Activated B cell treated with CpG ODN at 0.5 μM for 24 hours (primary cell): ENCODE results near the gene GPN1. TPM values are rescaled to one million over a fixed set of nuclear protein-coding genes. Genes with fewer than 3 reads are reported as not detected.
"Not testable (repeated sequence)": the region's sequence is repeated elsewhere in the genome, so short reads cannot be mapped to it uniquely, and the experiment has no call there.

Source experiments
- ATAC-seq: fragments of 200-7000 bp; cut with Tn5 transposase; one replicate; pipeline ENCODE4 v1.10.0; 2021; ENCODE audit warnings: low read depth, mild to moderate bottlenecking, moderate library complexity
- CTCF ChIA-PET: fragments of 350-600 bp; sonication (Branson Sonifier 250); formaldehyde crosslinking; loops from one replicate; lab custom pipeline; 2021; ENCODE audit warnings: antibody characterized with exemption; lab: Charles Lee
- POLR2A ChIA-PET: fragments of 350-600 bp; sonication (Branson Sonifier 250); formaldehyde crosslinking; loops from one replicate; lab custom pipeline; 2021; ENCODE audit warnings: antibody characterized with exemption; lab: Charles Lee
- DNase-seq: peaks from one replicate; pipeline ENCODE4 v3.0.0; 2022
- H3K27ac Mint-ChIP-seq: one replicate; pipeline ENCODE4 v1.8.0; 2020; ENCODE audit warnings: mixed read lengths
- H3K27me3 Mint-ChIP-seq: one replicate; pipeline ENCODE4 v1.8.0; 2021; ENCODE audit warnings: mixed read lengths
- H3K36me3 Mint-ChIP-seq: one replicate; pipeline ENCODE4 v1.8.0; 2021; ENCODE audit warnings: low read depth, mixed read lengths
- H3K4me1 Mint-ChIP-seq: one replicate; pipeline ENCODE4 v1.8.0; 2021; ENCODE audit warnings: mixed read lengths
- H3K4me3 Mint-ChIP-seq: one replicate; pipeline ENCODE4 v1.8.0; 2020; ENCODE audit warnings: mild to moderate bottlenecking, mixed read lengths
- H3K9me3 Mint-ChIP-seq: one replicate; pipeline ENCODE4 v1.8.0; 2020; ENCODE audit warnings: mixed read lengths
- CTCF ChIP-seq: fragments of 200-600 bp; IDR thresholded peaks from one replicate; pipeline ENCODE4 v1.8.0; 2022; ENCODE audit warnings: antibody characterized with exemption, mild to moderate bottlenecking
- intact Hi-C: fragments of 100-400 bp; cut with micrococcal nuclease; formaldehyde crosslinking; loops from one replicate; pipeline ENCODE4 v1.15.1; 2024
- total RNA-seq: library from RNA; stranded (reverse); gene quantifications from 2 replicates; pipeline ENCODE4 v1.2.3, GENCODE V29; 2022

The GPN1 gene
- total RNA-seq, 1 donor from 2014 or later: 39.3 TPM

DNA sequence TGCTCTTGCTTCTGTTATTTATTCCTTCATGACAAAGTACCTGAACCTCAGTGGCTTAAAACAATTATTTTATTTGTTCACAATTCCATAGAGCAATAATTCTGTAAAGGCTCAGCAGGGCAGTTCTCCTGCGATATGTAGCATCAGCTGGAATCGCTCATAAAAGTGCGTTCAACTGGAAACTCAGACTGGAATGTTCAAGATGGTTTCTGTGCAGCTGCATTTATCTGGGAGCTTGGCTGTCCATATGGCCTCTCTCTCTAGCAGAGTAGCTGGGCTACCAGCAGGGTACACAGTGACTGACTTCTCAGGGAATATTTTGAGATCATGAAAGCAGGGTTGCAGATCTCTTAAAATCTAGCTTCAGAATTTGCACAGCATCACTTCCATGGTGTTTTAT is 13.5 kb upstream of the GPN1 start:
- H3K27me3 Mint-ChIP-seq: no peaks in the 10 kb centered on the region
- peaks cover 74% of the 10 kb centered on the region for H3K36me3 Mint-ChIP-seq
- intact Hi-C loops: no loop called here
- no peak for ATAC-seq
- DNase-seq: no peak
- no peaks in the 10 kb centered on the region for H3K4me1 Mint-ChIP-seq
- ChIA-PET POLR2A (no interaction called here), CTCF (no interaction called here)
- H3K9me3 Mint-ChIP-seq: no peaks in the 10 kb centered on the region
- no peak overlapping the region for H3K27ac Mint-ChIP-seq
- no peak overlapping the region for H3K4me3 Mint-ChIP-seq
- no peak for TF ChIP-seq CTCF

DNA sequence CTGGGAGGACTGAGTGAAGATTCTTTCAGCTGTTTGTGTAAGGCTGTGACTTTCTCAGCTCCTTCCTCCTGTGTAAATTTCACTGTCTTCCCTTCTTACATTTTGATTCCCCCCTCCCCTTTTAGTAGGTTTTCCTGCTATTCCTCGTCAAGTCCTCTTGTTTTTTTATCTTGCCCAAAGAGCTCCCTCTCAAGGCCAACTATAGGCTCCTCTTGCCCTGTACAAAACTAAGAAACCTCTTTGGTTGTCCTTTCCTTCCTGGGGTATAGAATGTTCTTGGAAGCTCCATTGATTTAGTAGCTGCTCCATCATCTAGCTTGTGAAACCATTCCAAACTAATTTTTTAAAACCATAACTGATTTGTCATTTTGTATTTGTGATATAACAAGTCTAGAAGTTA is 7.3 kb upstream of the GPN1 start:
- Mint-ChIP-seq H3K4me1 (no peaks in the 10 kb centered on the region), H3K27me3 (no peaks in the 10 kb centered on the region), H3K4me3 (no peak overlapping the region), H3K27ac (no peak overlapping the region), H3K36me3 (peaks cover 72% of the 10 kb centered on the region), H3K9me3 (no peaks in the 10 kb centered on the region)
- POLR2A ChIA-PET: no interaction called here
- no peak for DNase-seq
- CTCF ChIA-PET: no interaction called here
- no peak for ATAC-seq
- no peak for TF ChIP-seq CTCF
- intact Hi-C loops: loop anchor here (10.0 kb wide), 1 partner anchor 217 kb away; the partner anchor contains the start of gene PPM1G

DNA sequence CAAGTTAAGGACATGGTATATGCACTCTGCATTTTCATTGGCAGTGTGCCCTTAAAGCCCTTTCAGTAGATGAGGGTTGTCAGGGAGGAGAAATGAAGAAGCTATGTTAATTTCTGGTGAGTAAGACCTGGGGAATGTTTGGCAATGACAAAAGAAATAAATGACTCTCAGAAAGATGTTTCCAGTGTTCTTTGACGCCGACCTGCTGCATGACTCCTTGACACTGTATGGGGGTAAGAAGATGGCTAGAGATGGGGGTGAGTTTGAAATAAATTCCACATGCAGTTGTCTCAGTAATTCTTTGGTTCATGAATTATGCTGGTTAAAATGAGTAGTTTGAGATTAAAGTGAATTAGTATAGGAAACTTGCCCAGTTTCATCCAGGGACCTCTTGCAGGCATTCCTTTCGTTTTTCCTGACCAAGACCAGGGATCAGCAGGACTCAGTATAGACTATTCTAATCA is 5.9 kb upstream of the GPN1 start:
- TF ChIP-seq CTCF: no peak
- H3K36me3 Mint-ChIP-seq: peaks cover 61% of the 10 kb centered on the region
- DNase-seq: no peak
- H3K27ac Mint-ChIP-seq: no peak overlapping the region
- ChIA-PET CTCF (no interaction called here), POLR2A (no interaction called here)
- peaks cover 9% of the 10 kb centered on the region for H3K4me1 Mint-ChIP-seq
- no peaks in the 10 kb centered on the region for H3K9me3 Mint-ChIP-seq
- no peak overlapping the region for H3K4me3 Mint-ChIP-seq
- no peak for ATAC-seq
- intact Hi-C loops: loop anchor here (10.0 kb wide), 1 partner anchor 218 kb away; the partner anchor contains the start of gene PPM1G
- H3K27me3 Mint-ChIP-seq: no peaks in the 10 kb centered on the region

DNA sequence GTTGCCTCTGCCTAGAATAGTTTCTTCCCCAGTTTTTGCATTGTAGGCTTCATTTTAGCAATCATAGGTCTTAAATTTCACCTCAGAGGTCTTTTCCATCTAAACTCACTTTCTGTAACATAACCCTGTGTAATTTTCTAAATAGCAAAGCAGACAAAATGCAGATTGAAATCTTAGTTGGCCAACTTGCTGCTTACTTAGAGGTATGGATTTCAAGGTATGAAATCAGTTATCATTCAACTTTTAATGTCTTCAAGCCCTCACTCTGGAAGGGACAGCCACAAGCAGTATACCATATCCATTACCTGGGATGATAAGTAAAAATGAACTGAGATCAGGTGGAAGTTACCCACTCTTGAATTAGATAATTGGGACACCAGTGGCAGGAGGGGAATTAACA is 3.9 kb upstream of the GPN1 start:
- ChIA-PET POLR2A (no interaction called here), CTCF (no interaction called here)
- Mint-ChIP-seq H3K4me1 (peaks cover 10% of the 10 kb centered on the region), H3K9me3 (no peaks in the 10 kb centered on the region), H3K36me3 (peaks cover 48% of the 10 kb centered on the region), H3K27me3 (no peaks in the 10 kb centered on the region), H3K4me3 (no peak overlapping the region), H3K27ac (no peak overlapping the region)
- no peak for DNase-seq
- ATAC-seq: no peak
- intact Hi-C loops: loop anchor here (10.0 kb wide), 1 partner anchor 220 kb away; the partner anchor contains the start of gene PPM1G
- TF ChIP-seq CTCF: no peak

DNA sequence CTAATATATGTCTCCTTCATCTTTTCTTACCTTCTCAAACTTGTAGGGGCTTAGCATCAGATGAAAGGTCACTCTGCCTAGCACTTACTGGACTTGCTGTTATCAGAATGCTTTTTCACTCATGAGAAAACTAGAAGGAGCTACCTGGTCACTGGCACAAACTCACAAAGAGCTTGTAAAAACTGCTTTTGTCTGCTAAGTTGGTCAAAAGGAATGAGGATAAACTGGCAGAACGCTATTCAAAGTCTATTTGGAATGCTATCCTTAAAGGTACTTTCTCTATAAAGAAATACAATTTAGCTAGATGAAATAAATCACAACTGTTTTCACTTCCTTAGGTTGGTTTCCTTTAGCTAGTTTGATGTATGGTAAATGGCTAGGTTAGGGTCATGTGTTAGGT is 2.5 kb upstream of the GPN1 start:
- CTCF ChIA-PET, H3K27me3 Mint-ChIP-seq, DNase-seq, H3K27ac Mint-ChIP-seq, ATAC-seq, H3K9me3 Mint-ChIP-seq, H3K4me1 Mint-ChIP-seq, H3K4me3 Mint-ChIP-seq: not testable (repeated sequence)
- peaks cover 44% of the 10 kb centered on the region for H3K36me3 Mint-ChIP-seq
- POLR2A ChIA-PET: interaction anchor here (1.1 kb wide), 1 partner anchor 44 kb away, joined by 3 read pairs; the partner anchor contains the start of gene ZNF512
- intact Hi-C loops: loop anchor here (10.0 kb wide), 1 partner anchor 222 kb away; the partner anchor contains the start of gene PPM1G

GRCh38 chr2:27626921-27627320 is 1.9 kb upstream of the GPN1 start:
- H3K4me1 Mint-ChIP-seq: peaks cover 12% of the 10 kb centered on the region
- DNase-seq, H3K9me3 Mint-ChIP-seq, ATAC-seq, H3K4me3 Mint-ChIP-seq, H3K27me3 Mint-ChIP-seq, CTCF ChIA-PET: not testable (repeated sequence)
- POLR2A ChIA-PET: interaction anchor here (1.1 kb wide), 2 partner anchors 44 to 271 kb away, joined by 3 read pairs; partner anchors contain the start of genes GTF3C2 and ZNF512
- H3K36me3 Mint-ChIP-seq: peaks cover 44% of the 10 kb centered on the region
- intact Hi-C loops: loop anchor here (10.0 kb wide), 1 partner anchor 222 kb away; the partner anchor contains the start of gene PPM1G
- H3K27ac Mint-ChIP-seq: peak overlapping the region; percentile 16
